ENCODE measurements around the gene DOCK10. TPM values are rescaled to one million over a fixed set of nuclear protein-coding genes. Genes with fewer than 3 reads are reported as not detected.

DOCK10 gene
- polyA plus RNA-seq, 1 donor (not counting 4 experiments of a cell fraction or from before 2014, with no cell fraction given): 2.5 TPM

DNA sequence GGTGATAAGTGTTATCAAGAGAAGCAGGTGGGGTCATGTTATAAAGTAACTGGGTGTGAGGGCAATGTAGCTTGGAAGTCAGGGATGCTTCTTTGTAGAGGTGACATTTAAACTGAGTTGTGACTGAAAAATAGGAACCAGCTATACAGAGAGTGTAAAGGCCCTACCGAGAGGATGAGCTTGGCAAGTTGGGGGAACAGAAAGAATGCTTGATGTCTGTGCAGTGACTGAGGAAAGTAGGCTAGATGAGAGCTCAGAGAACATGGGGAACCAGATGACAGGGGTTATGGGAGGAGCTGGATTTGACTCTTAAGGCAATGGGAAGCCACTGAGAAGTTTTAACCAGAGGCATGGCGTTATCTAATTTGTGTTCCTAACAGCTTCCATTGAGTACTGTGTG lies 115.3 kb downstream of the DOCK10 start:
- Histone ChIP-seq H3K4me1 (ENCODE audit: control insufficient read depth, extremely low read depth, insufficient read depth, low read length) (no peaks in the 10 kb centered on the region), H3K9me1 (ENCODE audit: control insufficient read depth, extremely low read depth, insufficient read depth, low read length) (no peaks in the 10 kb centered on the region), H3K36me3 (ENCODE audit: control insufficient read depth in 2 of 2, extremely low read depth in 1 of 2, insufficient read depth in 2 of 2, low read length in 2 of 2) (no peaks in the 10 kb centered on the region), H3K79me2 (ENCODE audit: control insufficient read depth, insufficient read depth, low read length) (no peaks in the 10 kb centered on the region), H3K9me3 (ENCODE audit: control insufficient read depth, low read depth, low read length) (no peaks in the 10 kb centered on the region), H3K27me3 (ENCODE audit: control insufficient read depth, extremely low read depth, insufficient read depth, low read length) (no peaks in the 10 kb centered on the region), H3K9ac (ENCODE audit: control insufficient read depth, extremely low read depth, insufficient read depth, low read length) (no peak overlapping the region), H3K4me2 (ENCODE audit: control insufficient read depth, extremely low read depth, insufficient read depth, low read depth, low read length) (no peak overlapping the region), H4K20me1 (ENCODE audit: control insufficient read depth, extremely low read depth, insufficient read depth, low read length) (no peaks in the 10 kb centered on the region), H2AFZ (ENCODE audit: control insufficient read depth, low read length) (no peak overlapping the region), H3K27ac (ENCODE audit: control insufficient read depth, insufficient read depth, low read length) (no peak overlapping the region), H3K4me3 (ENCODE audit: control insufficient read depth in 2 of 3, extremely low read depth in 1 of 3, insufficient read depth in 2 of 3, low read depth in 1 of 3, low read length in 3 of 3) (no peak overlapping the region)
- no peak for TF ChIP-seq EZH2 (IDR thresholded peaks at IDR 0.05; ENCODE audit: low read length)
- TF ChIP-seq, protein P1, sequence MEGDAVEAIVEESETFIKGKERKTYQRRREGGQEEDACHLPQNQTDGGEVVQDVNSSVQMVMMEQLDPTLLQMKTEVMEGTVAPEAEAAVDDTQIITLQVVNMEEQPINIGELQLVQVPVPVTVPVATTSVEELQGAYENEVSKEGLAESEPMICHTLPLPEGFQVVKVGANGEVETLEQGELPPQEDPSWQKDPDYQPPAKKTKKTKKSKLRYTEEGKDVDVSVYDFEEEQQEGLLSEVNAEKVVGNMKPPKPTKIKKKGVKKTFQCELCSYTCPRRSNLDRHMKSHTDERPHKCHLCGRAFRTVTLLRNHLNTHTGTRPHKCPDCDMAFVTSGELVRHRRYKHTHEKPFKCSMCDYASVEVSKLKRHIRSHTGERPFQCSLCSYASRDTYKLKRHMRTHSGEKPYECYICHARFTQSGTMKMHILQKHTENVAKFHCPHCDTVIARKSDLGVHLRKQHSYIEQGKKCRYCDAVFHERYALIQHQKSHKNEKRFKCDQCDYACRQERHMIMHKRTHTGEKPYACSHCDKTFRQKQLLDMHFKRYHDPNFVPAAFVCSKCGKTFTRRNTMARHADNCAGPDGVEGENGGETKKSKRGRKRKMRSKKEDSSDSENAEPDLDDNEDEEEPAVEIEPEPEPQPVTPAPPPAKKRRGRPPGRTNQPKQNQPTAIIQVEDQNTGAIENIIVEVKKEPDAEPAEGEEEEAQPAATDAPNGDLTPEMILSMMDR (optimal IDR thresholded peaks at IDR 0.05 in 1 of 3, IDR thresholded peaks at IDR 0.05 in 1 of 3, conservative IDR thresholded peaks at IDR 0.05 in 1 of 3; ENCODE audit: extremely low read depth in 1 of 3, insufficient read depth in 2 of 3, low read length in 3 of 3): no peak
- no peak for DNase-seq (ENCODE audit: low read depth, low spot score)
- dilution Hi-C loops (cut with MboI; ENCODE audit: extremely low pct_ligation_motif_present, low sequenced_read_pairs): no loop called here
- FAIRE-seq: no peak

- DNase-seq (ENCODE audit: low read depth, low spot score) (no peak), FAIRE-seq (no peak)
- Histone ChIP-seq H3K9me3 (ENCODE audit: control insufficient read depth, low read depth, low read length) (no peaks in the 10 kb centered on the region), H3K9ac (ENCODE audit: control insufficient read depth, extremely low read depth, insufficient read depth, low read length) (no peak overlapping the region), H3K36me3 (ENCODE audit: control insufficient read depth in 2 of 2, extremely low read depth in 1 of 2, insufficient read depth in 2 of 2, low read length in 2 of 2) (no peaks in the 10 kb centered on the region), H3K79me2 (ENCODE audit: control insufficient read depth, insufficient read depth, low read length) (no peaks in the 10 kb centered on the region), H3K4me2 (ENCODE audit: control insufficient read depth, extremely low read depth, insufficient read depth, low read depth, low read length) (no peak overlapping the region), H4K20me1 (ENCODE audit: control insufficient read depth, extremely low read depth, insufficient read depth, low read length) (no peaks in the 10 kb centered on the region), H3K27me3 (ENCODE audit: control insufficient read depth, extremely low read depth, insufficient read depth, low read length) (no peaks in the 10 kb centered on the region), H3K4me1 (ENCODE audit: control insufficient read depth, extremely low read depth, insufficient read depth, low read length) (no peaks in the 10 kb centered on the region), H3K27ac (ENCODE audit: control insufficient read depth, insufficient read depth, low read length) (no peak overlapping the region), H3K9me1 (ENCODE audit: control insufficient read depth, extremely low read depth, insufficient read depth, low read length) (no peaks in the 10 kb centered on the region), H3K4me3 (ENCODE audit: control insufficient read depth in 2 of 3, extremely low read depth in 1 of 3, insufficient read depth in 2 of 3, low read depth in 1 of 3, low read length in 3 of 3) (no peak overlapping the region), H2AFZ (ENCODE audit: control insufficient read depth, low read length) (no peak overlapping the region)
- TF ChIP-seq, protein P1 (optimal IDR thresholded peaks at IDR 0.05 in 1 of 3, IDR thresholded peaks at IDR 0.05 in 1 of 3, conservative IDR thresholded peaks at IDR 0.05 in 1 of 3; ENCODE audit: extremely low read depth in 1 of 3, insufficient read depth in 2 of 3, low read length in 3 of 3): no peak
- no peak for TF ChIP-seq EZH2 (IDR thresholded peaks at IDR 0.05; ENCODE audit: low read length)
- dilution Hi-C loops (cut with MboI; ENCODE audit: extremely low pct_ligation_motif_present, low sequenced_read_pairs): no loop called here
Measured at GRCh38 chr2:224925810-224926100, 116.5 kb downstream of the DOCK10 start.
